ENCODE data around the gene ZCCHC13.
"Not testable (repeated sequence)": the region's sequence is repeated elsewhere in the genome, so short reads cannot be mapped to it uniquely, and the experiment has no call there.

ZCCHC13 gene

DNA sequence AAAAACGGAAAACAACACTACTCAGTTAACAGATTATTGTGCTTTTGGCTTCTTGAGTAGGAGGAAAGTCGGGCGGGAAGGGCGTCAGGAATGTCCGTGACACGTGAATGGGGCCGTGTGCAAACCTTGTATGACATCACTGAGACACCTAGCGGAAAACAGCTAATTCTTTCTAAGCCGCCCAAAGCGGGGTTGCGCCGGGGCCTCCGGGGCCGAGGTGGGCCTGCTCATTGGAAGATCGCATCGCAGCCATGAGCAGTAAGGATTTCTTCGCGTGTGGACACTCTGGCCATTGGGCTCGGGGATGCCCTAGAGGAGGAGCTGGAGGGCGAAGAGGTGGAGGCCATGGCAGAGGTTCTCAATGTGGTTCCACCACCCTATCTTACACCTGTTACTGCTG lies at the start of gene ZCCHC13:
Gene ZCCHC13, plus strand, starts transcription at position 165 of the 400 bp plus-strand sequence. Its CDS starts 87 bp downstream, at position 252.
- Histone ChIP-seq H3K9ac (ENCODE audit: low read length) (no peak within 1 kb of the TSS), H3K27ac (ENCODE audit: low read depth, low read length) (no peak within 1 kb of the TSS), H3K36me3 (ENCODE audit: insufficient read depth, low read length) (no peaks in the 10 kb centered on the region), H3K9me3 (ENCODE audit: low read length) (no peaks in the 10 kb centered on the region), H3K4me3 (ENCODE audit: low read depth in 1 of 2, low read length in 2 of 2) (no peak within 1 kb of the TSS), H3K27me3 (ENCODE audit: control insufficient read depth in 1 of 2, insufficient read depth in 2 of 2, low read length in 2 of 2) (no peaks in the 10 kb centered on the region), H3K4me1 (ENCODE audit: insufficient read depth, low read length) (no peaks in the 10 kb centered on the region)

DNA sequence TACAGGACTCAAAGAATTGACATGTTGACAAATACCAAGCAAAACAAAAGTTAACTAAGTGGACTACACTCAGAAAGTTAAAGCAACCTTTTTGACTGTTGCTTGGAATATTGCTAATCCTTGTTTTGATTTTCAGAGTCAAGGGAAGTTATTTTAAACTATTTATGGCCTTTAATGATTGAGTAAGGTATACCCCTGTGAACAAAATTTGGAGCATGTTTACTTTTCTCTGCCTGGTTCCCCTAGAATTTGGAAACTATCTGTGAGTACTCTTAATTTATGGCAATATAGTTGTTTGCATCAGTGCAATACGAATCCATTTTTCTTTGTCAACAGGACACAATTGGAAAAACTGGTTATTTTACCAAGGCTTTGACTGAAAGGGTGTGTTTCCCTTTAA lies 45.9 kb upstream of the ZCCHC13 start:
- not testable (repeated sequence) for H3K4me1 ChIP-seq (ENCODE audit: insufficient read depth, low read length); H3K27ac ChIP-seq (ENCODE audit: low read depth, low read length); H3K27me3 ChIP-seq (ENCODE audit: control insufficient read depth in 1 of 2, insufficient read depth in 2 of 2, low read length in 2 of 2); H3K4me3 ChIP-seq (ENCODE audit: low read depth in 1 of 2, low read length in 2 of 2); H3K36me3 ChIP-seq (ENCODE audit: insufficient read depth, low read length); H3K9me3 ChIP-seq (ENCODE audit: low read length); H3K9ac ChIP-seq (ENCODE audit: low read length)

DNA sequence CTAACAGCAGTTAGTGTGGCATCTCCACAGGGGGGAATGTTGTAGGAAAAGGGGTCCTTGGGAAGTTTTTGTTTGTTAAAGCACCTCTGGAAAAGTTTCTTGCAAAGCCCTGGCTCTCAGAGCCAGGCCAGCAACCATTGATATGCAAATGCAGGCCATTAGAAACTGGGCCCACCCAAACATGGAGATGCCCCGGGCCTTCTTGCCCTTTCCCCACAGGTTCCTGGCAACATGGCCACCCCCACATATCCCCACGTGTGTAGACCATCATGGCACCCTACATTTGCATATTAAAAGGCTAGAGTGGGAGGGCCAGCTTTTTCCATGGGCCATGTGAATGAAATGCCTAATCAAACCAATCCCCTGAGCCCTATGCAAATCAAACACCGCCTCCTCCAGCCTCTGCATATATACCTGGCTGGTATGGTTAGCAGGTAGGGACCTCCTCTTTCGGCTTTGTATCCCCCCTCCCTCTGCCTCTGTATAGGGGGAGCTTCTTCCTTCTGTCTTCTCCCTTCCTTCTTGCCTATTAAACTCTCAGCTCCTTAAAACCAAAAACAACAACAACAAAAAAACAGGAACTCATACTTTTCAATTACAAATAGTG lies 44.0 kb upstream of the ZCCHC13 start:
- H3K36me3 ChIP-seq (ENCODE audit: insufficient read depth, low read length), result no peaks in the 10 kb centered on the region
- no peaks in the 10 kb centered on the region for H3K27me3 ChIP-seq (ENCODE audit: control insufficient read depth in 1 of 2, insufficient read depth in 2 of 2, low read length in 2 of 2)
- H3K27ac ChIP-seq (ENCODE audit: low read depth, low read length), result no peak overlapping the region
- H3K9ac ChIP-seq (ENCODE audit: low read length), result no peak overlapping the region
- no peak overlapping the region for H3K4me3 ChIP-seq (ENCODE audit: low read depth in 1 of 2, low read length in 2 of 2)
- no peaks in the 10 kb centered on the region for H3K9me3 ChIP-seq (ENCODE audit: low read length)
- H3K4me1 ChIP-seq (ENCODE audit: insufficient read depth, low read length), result no peaks in the 10 kb centered on the region

DNA sequence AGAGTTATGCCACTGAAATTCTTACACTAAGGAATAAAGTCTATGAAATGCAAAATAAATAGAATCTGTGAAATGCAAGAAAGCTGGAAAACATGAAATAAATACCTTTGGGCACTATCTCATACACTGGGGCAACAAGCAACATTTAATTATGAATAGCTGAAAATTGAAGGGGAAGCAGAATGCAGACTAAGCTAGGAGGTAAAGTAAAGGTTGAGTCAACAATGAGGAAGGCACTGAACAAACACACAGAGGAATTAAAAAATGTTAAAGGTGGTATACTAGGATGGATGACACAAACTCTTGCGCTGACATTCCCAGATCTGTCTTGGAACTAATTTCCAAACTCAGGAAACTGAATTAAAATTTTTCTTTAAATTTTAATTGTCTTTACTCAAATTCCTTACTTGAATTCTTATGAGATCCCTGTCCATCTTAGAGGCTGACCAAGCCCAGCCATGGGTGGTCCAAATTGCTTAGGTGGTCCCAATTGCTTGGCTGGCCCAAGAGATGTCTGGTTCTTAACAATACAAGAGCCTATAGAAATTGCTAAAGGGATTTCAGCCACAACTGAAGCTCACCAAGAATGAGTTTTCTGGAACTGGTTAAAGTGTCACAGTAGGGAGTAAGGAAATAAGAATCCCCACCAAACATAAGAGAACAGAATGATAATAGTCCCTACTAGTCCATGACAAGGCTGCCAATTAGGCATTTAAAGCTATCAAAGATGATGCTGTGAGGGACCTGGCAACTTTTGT lies 41.3 kb upstream of the ZCCHC13 start:
- Histone ChIP-seq H3K4me1 (ENCODE audit: insufficient read depth, low read length) (no peaks in the 10 kb centered on the region), H3K36me3 (ENCODE audit: insufficient read depth, low read length) (no peaks in the 10 kb centered on the region), H3K4me3 (ENCODE audit: low read depth in 1 of 2, low read length in 2 of 2) (no peak overlapping the region), H3K27me3 (ENCODE audit: control insufficient read depth in 1 of 2, insufficient read depth in 2 of 2, low read length in 2 of 2) (no peaks in the 10 kb centered on the region), H3K9ac (ENCODE audit: low read length) (no peak overlapping the region), H3K9me3 (ENCODE audit: low read length) (no peaks in the 10 kb centered on the region), H3K27ac (ENCODE audit: low read depth, low read length) (no peak overlapping the region)

DNA sequence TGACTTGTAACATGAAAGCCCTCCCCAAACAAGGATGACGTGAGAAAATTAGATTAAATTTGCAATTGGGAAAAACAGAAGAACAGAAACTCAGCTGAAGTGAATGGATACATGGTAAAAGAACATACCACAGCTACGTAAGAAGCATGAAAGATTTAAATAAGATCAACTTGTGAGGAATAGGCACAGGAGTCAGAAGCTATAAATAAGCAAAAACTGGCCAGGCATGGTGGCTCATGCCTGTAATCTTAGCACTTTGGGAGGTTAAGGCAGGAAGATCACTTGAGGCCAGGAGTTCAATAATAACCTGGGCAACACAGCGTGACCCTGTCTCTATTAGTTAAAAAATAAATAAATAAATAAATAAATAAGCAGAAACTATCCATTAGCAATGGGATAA lies 33.6 kb upstream of the ZCCHC13 start:
- no peak overlapping the region for H3K4me3 ChIP-seq (ENCODE audit: low read depth in 1 of 2, low read length in 2 of 2)
- H3K27ac ChIP-seq (ENCODE audit: low read depth, low read length), result no peak overlapping the region
- H3K9ac ChIP-seq (ENCODE audit: low read length), result no peak overlapping the region

DNA sequence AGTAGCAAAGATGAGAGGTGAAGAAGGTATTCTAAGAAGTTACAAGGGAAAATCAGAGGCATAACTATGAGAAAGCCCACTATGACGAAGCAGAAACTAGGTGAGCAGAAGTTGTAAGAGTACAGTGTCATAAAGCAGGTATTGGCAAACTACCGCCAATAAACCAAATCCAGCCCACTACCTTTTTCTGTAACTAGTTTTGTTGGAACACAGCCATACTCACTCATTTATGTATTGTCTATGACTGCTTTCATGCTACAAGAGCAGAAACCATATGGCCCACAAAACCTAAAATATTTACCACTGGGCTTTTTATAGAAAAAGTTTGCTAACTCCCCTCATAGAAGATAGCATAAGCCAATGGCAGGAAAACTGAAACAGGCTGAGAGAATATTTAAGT lies 31.8 kb upstream of the ZCCHC13 start:
- H3K36me3 ChIP-seq (ENCODE audit: insufficient read depth, low read length), result peaks cover 8% of the 10 kb centered on the region

More for the DNA sequence above, 33.6 kb upstream of the ZCCHC13 start:
- Histone ChIP-seq H3K36me3 (ENCODE audit: insufficient read depth, low read length) (peaks cover 5% of the 10 kb centered on the region), H3K27me3 (ENCODE audit: control insufficient read depth in 1 of 2, insufficient read depth in 2 of 2, low read length in 2 of 2) (no peaks in the 10 kb centered on the region), H3K4me1 (ENCODE audit: insufficient read depth, low read length) (no peaks in the 10 kb centered on the region), H3K9me3 (ENCODE audit: low read length) (no peaks in the 10 kb centered on the region)

DNA sequence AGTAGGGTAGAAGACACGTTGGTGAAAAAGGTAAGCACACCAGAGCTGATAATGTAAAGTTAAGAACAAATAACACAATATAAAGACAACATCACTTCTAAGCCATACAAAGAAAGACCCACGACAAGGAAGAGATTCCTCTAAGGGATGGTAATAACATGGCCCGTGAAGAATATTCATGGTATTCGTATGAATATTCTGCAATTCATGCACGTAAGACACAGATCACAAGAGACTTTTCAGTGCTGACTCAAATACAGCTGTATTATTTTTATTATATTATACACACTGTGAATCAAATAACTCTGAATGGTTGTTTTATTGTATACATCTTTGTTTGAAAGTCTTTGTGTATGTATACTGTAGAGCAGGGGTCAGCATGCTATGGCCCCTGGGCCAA lies 29.5 kb upstream of the ZCCHC13 start:
- H3K27me3 ChIP-seq (ENCODE audit: control insufficient read depth in 1 of 2, insufficient read depth in 2 of 2, low read length in 2 of 2), result no peaks in the 10 kb centered on the region
- H3K27ac ChIP-seq (ENCODE audit: low read depth, low read length), result no peak overlapping the region
- H3K9ac ChIP-seq (ENCODE audit: low read length), result no peak overlapping the region
- H3K4me1 ChIP-seq (ENCODE audit: insufficient read depth, low read length), result no peaks in the 10 kb centered on the region
- H3K9me3 ChIP-seq (ENCODE audit: low read length), result no peaks in the 10 kb centered on the region
- H3K4me3 ChIP-seq (ENCODE audit: low read depth in 1 of 2, low read length in 2 of 2), result no peak overlapping the region
- H3K36me3 ChIP-seq (ENCODE audit: insufficient read depth, low read length), result peaks cover 20% of the 10 kb centered on the region

More for the DNA sequence above, 31.8 kb upstream of the ZCCHC13 start:
- Histone ChIP-seq H3K4me3 (ENCODE audit: low read depth in 1 of 2, low read length in 2 of 2) (no peak overlapping the region), H3K9me3 (ENCODE audit: low read length) (no peaks in the 10 kb centered on the region), H3K9ac (ENCODE audit: low read length) (no peak overlapping the region), H3K27ac (ENCODE audit: low read depth, low read length) (no peak overlapping the region), H3K4me1 (ENCODE audit: insufficient read depth, low read length) (no peaks in the 10 kb centered on the region), H3K27me3 (ENCODE audit: control insufficient read depth in 1 of 2, insufficient read depth in 2 of 2, low read length in 2 of 2) (no peaks in the 10 kb centered on the region)

DNA sequence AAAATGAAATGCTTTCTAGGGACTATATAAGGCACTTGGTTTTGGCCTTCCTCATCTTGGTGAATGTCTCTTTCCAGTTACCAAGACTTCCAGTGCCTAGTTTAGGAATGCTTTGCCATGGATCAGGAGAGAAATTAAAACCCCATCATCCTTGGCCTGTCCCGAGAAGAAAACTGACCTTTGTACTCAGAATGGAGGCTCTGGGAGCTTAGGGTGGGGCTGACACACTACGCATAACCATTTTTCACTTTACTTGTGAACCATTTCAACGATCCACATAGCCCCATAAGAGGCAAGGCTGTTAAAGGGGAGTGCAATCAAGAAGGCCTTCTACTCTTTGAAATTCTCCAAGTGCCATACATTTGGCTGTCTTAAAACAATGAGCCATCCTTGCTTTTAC lies 26.7 kb upstream of the ZCCHC13 start:
- H3K9me3 ChIP-seq (ENCODE audit: low read length), result no peaks in the 10 kb centered on the region
- H3K36me3 ChIP-seq (ENCODE audit: insufficient read depth, low read length), result peaks cover 39% of the 10 kb centered on the region
- H3K4me1 ChIP-seq (ENCODE audit: insufficient read depth, low read length), result peaks cover 5% of the 10 kb centered on the region
- H3K27ac ChIP-seq (ENCODE audit: low read depth, low read length), result no peak overlapping the region
- no peak overlapping the region for H3K4me3 ChIP-seq (ENCODE audit: low read depth in 1 of 2, low read length in 2 of 2)
- no peaks in the 10 kb centered on the region for H3K27me3 ChIP-seq (ENCODE audit: control insufficient read depth in 1 of 2, insufficient read depth in 2 of 2, low read length in 2 of 2)
- no peak overlapping the region for H3K9ac ChIP-seq (ENCODE audit: low read length)

DNA sequence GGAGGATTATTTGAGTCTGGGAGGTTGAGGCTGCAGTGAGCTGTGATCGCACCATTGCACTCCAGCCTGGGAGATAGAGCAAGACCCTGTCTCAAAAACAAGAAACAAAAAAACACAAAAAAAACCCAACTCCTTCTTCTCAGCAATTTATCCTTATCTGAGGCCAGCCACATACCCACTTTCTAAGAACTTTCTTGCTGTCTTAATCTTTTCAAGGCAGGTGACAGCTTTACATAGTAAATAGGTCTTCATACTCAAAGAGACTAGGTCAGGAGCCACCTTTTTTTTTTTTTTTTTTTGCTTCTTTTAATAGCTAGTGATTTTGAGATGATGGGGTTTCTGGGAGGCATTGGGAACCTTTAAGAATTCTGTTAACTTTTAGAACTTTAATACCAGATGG lies 26.1 kb upstream of the ZCCHC13 start:
- Histone ChIP-seq H3K4me1 (ENCODE audit: insufficient read depth, low read length) (peaks cover 10% of the 10 kb centered on the region), H3K4me3 (ENCODE audit: low read depth in 1 of 2, low read length in 2 of 2) (no peak overlapping the region), H3K36me3 (ENCODE audit: insufficient read depth, low read length) (peaks cover 39% of the 10 kb centered on the region), H3K27me3 (ENCODE audit: control insufficient read depth in 1 of 2, insufficient read depth in 2 of 2, low read length in 2 of 2) (no peaks in the 10 kb centered on the region), H3K9me3 (ENCODE audit: low read length) (no peaks in the 10 kb centered on the region), H3K9ac (ENCODE audit: low read length) (no peak overlapping the region), H3K27ac (ENCODE audit: low read depth, low read length) (no peak overlapping the region)

DNA sequence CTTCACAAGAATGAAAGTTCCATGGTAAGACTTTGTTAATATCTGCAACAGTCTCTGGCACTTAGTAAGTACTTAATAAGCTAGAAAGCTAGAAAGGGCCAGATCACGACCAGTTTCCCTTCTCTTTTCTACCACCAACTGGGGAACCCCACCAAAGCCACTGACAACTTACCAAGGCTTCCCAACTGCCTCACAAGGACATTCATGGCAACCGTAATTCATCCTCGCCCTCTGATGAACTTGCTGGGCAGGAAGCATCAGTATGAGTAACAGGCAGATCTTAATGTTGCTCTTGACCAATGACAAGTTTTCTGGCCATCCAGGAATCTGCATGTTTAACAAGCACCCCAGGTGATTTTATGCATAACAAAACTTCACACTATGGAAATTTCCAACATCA lies 23.2 kb upstream of the ZCCHC13 start:
- Histone ChIP-seq H3K9me3 (ENCODE audit: low read length) (no peaks in the 10 kb centered on the region), H3K27me3 (ENCODE audit: control insufficient read depth in 1 of 2, insufficient read depth in 2 of 2, low read length in 2 of 2) (no peaks in the 10 kb centered on the region), H3K36me3 (ENCODE audit: insufficient read depth, low read length) (peaks cover 34% of the 10 kb centered on the region), H3K27ac (ENCODE audit: low read depth, low read length) (no peak overlapping the region), H3K9ac (ENCODE audit: low read length) (no peak overlapping the region), H3K4me3 (ENCODE audit: low read depth in 1 of 2, low read length in 2 of 2) (no peak overlapping the region), H3K4me1 (ENCODE audit: insufficient read depth, low read length) (peaks cover 23% of the 10 kb centered on the region)

DNA sequence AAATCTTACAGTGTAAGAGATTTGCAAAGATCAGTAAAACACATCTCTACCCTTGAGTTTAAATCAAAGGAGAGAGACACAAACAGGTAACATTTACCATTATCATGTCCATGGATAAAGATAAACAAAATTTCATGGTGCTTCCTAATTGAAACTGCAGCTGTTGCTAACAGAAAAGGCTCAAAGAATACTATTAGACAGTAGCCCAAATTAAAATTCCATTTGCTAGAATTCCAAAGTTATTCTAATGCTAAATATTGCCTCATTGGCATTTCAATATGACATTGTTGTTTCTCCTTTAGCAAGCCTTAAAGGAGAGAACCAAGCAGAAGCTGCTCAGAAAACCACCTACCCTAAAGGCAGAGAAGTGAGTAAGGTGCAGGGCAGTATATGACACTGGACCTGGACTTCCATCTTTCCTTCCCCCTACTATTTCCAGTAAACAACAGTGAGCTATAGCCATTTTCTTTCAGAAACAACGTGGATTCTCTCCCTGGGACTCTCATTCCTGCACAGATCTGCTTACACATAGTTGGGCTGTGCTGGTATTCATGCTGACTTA lies 19.5 kb upstream of the ZCCHC13 start:
- H3K9ac ChIP-seq (ENCODE audit: low read length), result no peak overlapping the region
- peaks cover 18% of the 10 kb centered on the region for H3K36me3 ChIP-seq (ENCODE audit: insufficient read depth, low read length)
- H3K27me3 ChIP-seq (ENCODE audit: control insufficient read depth in 1 of 2, insufficient read depth in 2 of 2, low read length in 2 of 2), result no peaks in the 10 kb centered on the region
- H3K27ac ChIP-seq (ENCODE audit: low read depth, low read length), result no peak overlapping the region
- no peak overlapping the region for H3K4me3 ChIP-seq (ENCODE audit: low read depth in 1 of 2, low read length in 2 of 2)
- H3K9me3 ChIP-seq (ENCODE audit: low read length), result no peaks in the 10 kb centered on the region
- H3K4me1 ChIP-seq (ENCODE audit: insufficient read depth, low read length), result peaks cover 23% of the 10 kb centered on the region
